ENCODE data around the gene LCNL1.

DNA sequence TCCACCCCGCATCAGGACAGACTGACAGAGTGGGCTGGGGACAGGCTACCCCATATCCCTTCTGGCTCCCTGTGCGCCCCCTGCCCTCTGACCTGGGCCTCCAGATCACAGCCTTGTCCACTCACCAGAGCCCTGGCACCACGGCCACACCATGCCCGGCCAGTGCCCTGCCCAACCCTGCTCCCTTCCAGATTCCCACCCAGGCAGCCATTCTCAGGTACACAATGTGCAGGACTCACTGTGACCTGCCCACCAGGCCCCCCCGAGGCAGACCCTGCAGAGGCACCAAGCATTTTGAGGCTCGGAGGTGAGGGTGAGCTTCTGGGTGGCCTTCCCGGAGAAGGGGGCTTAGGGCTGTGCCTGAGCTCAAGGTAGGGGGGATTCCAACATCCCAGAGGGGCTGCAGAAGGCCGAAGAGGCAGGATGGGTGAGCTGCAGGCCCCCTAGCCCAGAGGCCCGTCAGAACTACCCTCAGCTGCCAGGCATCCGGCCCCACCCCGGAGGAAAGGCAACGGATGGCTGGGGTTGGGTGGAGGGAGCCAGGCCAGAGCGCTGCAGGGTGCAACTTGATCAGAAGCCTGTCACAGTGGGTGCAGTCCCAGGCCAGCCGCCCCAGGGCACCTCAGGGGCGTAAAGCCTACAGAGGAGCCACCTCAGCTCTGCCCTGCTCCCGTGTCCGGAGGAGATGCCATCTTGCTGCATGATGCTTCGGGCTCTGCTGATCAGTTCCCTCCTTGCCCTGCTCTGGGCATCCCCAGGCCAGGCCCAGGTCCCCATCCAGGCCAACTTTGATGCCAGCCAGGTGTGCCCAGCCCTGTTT, at the start of gene LCNL1:
- TF ChIP-seq, protein P1, sequence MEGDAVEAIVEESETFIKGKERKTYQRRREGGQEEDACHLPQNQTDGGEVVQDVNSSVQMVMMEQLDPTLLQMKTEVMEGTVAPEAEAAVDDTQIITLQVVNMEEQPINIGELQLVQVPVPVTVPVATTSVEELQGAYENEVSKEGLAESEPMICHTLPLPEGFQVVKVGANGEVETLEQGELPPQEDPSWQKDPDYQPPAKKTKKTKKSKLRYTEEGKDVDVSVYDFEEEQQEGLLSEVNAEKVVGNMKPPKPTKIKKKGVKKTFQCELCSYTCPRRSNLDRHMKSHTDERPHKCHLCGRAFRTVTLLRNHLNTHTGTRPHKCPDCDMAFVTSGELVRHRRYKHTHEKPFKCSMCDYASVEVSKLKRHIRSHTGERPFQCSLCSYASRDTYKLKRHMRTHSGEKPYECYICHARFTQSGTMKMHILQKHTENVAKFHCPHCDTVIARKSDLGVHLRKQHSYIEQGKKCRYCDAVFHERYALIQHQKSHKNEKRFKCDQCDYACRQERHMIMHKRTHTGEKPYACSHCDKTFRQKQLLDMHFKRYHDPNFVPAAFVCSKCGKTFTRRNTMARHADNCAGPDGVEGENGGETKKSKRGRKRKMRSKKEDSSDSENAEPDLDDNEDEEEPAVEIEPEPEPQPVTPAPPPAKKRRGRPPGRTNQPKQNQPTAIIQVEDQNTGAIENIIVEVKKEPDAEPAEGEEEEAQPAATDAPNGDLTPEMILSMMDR (conservative IDR thresholded peaks at IDR 0.05), result no peak
- no peak for TF ChIP-seq EZH2 (IDR thresholded peaks at IDR 0.05; ENCODE audit: low read depth)
